Keratinocyte (primary cell): ENCODE measurements around the gene VIPR2. TPM values are rescaled to one million over a fixed set of nuclear protein-coding genes. Genes with fewer than 3 reads are reported as not detected.

Experiments used
- DNase-seq: peaks from one replicate; pipeline ENCODE4 v3.0.0-alpha.2; 2011; ENCODE audit warnings: low read depth, missing footprints, low spot score
- FAIRE-seq: peaks from 2 replicates; lab custom pipeline; 2011; peaks lifted over from hg19 to GRCh38; lab: Jason Lieb, UNC
- H2AFZ ChIP-seq: 2 replicates; pipeline ENCODE4 v1.6.0; 2012; ENCODE audit warnings: low read length, control low read depth, inconsistent platforms; ENCODE audit not compliant: control insufficient read depth
- H3K27ac ChIP-seq: 2 replicates; pipeline ENCODE4 v1.5.1; 2011; ENCODE audit warnings: low read length; ENCODE audit not compliant: control insufficient read depth, insufficient read depth
- H3K27me3 ChIP-seq: 3 replicates; pipeline ENCODE4 v1.6.0; 2011; ENCODE audit warnings: low read length; ENCODE audit not compliant: control insufficient read depth, insufficient read depth; ENCODE audit errors: extremely low read depth
- H3K36me3 ChIP-seq, 2 experiments: 2 replicates in 1 of 2; 3 replicates in 1 of 2; pipeline ENCODE4 v1.5.1; 2011; ENCODE audit warnings: low read length in 2 of 2, mild to moderate bottlenecking in 1 of 2; ENCODE audit not compliant: control insufficient read depth in 2 of 2, insufficient read depth in 2 of 2; ENCODE audit errors: extremely low read depth in 1 of 2
- H3K4me1 ChIP-seq: 3 replicates; pipeline ENCODE4 v1.5.1; 2011; ENCODE audit warnings: low read length; ENCODE audit not compliant: control insufficient read depth, insufficient read depth; ENCODE audit errors: extremely low read depth
- H3K4me2 ChIP-seq: 3 replicates; pipeline ENCODE4 v1.6.0; 2011; ENCODE audit warnings: low read depth, low read length; ENCODE audit not compliant: control insufficient read depth, insufficient read depth; ENCODE audit errors: extremely low read depth
- H3K4me3 ChIP-seq, 3 experiments: fragments of 200-600 bp in 1 of 3; sonication (generic) in 1 of 3; 2 replicates in 2 of 3; 3 replicates in 1 of 3; pipeline ENCODE4 v1.5.1; 2011 to 2016; ENCODE audit warnings: low read length in 3 of 3, mild to moderate bottlenecking in 3 of 3, control low read depth in 2 of 3, inconsistent platforms in 1 of 3, low read depth in 1 of 3, mixed read lengths in 1 of 3, mixed run types in 1 of 3, moderate library complexity in 1 of 3; ENCODE audit not compliant: control insufficient read depth in 2 of 3, insufficient read depth in 2 of 3; ENCODE audit errors: extremely low read depth in 1 of 3
- H3K79me2 ChIP-seq: 2 replicates; pipeline ENCODE4 v1.6.0; 2012; ENCODE audit warnings: low read length; ENCODE audit not compliant: control insufficient read depth, insufficient read depth
- H3K9ac ChIP-seq: 3 replicates; pipeline ENCODE4 v1.6.0; 2011; ENCODE audit warnings: low read length; ENCODE audit not compliant: control insufficient read depth, insufficient read depth; ENCODE audit errors: extremely low read depth
- H3K9me1 ChIP-seq: 3 replicates; pipeline ENCODE4 v1.6.0; 2011; ENCODE audit warnings: low read length; ENCODE audit not compliant: control insufficient read depth, insufficient read depth; ENCODE audit errors: extremely low read depth
- H3K9me3 ChIP-seq: 2 replicates; pipeline ENCODE4 v1.5.1; 2012; ENCODE audit warnings: low read depth, low read length; ENCODE audit not compliant: control insufficient read depth
- H4K20me1 ChIP-seq: 3 replicates; pipeline ENCODE4 v1.6.0; 2011; ENCODE audit warnings: low read length; ENCODE audit not compliant: control insufficient read depth, insufficient read depth; ENCODE audit errors: extremely low read depth
- CTCF ChIP-seq, 3 experiments: IDR thresholded peaks in 1 of 3; conservative IDR thresholded peaks in 1 of 3; optimal IDR thresholded peaks in 1 of 3; 2 replicates in 2 of 3; 3 replicates in 1 of 3; pipeline versions ENCODE3 to v1.5.1; 2011; ENCODE audit warnings: low read length in 3 of 3, mild to moderate bottlenecking in 3 of 3, moderate library complexity in 2 of 3, control low read depth in 1 of 3, inconsistent platforms in 1 of 3; ENCODE audit not compliant: insufficient read depth in 2 of 3; ENCODE audit errors: extremely low read depth in 1 of 3
- EZH2 ChIP-seq: IDR thresholded peaks from one replicate; pipeline ENCODE4 v1.6.1; 2012; ENCODE audit warnings: inconsistent platforms, mild to moderate bottlenecking, low read length, moderate library complexity
- dilution Hi-C: fragments of 300-500 bp; cut with MboI; formaldehyde crosslinking; loops from one replicate; pipeline ENCODE4 v1.7.0; 2020; ENCODE audit warnings: low sequenced_read_pairs; ENCODE audit not compliant: extremely low pct_ligation_motif_present
- polyA plus RNA-seq, 5 experiments: library from polyadenylated mRNA; depleted of rRNA in 3 of 5; stranded (reverse) in 3 of 5; stranded (forward) in 1 of 5; unstranded in 1 of 5; fragments of >200 nt; gene quantifications; 1 replicate in 1 of 5; 2 replicates in 3 of 5; 3 replicates in 1 of 5; pipeline versions ENCODE4 v1.2.1 to v1.2.3, GENCODE V29; 2011 to 2012; ENCODE audit warnings: missing spikeins in 2 of 5, low read depth in 1 of 5, low replicate concordance in 1 of 5

The VIPR2 gene
- polyA plus RNA-seq, 1 donor (not counting 4 experiments of a cell fraction or from before 2014, with no cell fraction given): not detected

- DNase-seq (no peak), FAIRE-seq (no peak)
- Histone ChIP-seq H3K27ac (no peak overlapping the region), H3K36me3 (no peaks in the 10 kb centered on the region), H3K4me3 (peak overlapping the region in 2 of 3 experiments; percentile 29 to 38), H3K9me1 (no peaks in the 10 kb centered on the region), H3K27me3 (no peaks in the 10 kb centered on the region), H3K9me3 (peaks cover 9% of the 10 kb centered on the region), H3K4me1 (peaks cover 4% of the 10 kb centered on the region), H3K4me2 (peak overlapping the region; percentile 66), H4K20me1 (no peaks in the 10 kb centered on the region), H3K9ac (no peak overlapping the region), H2AFZ (no peak overlapping the region), H3K79me2 (no peaks in the 10 kb centered on the region)
- TF ChIP-seq CTCF (optimal IDR thresholded peaks at IDR 0.05 in 1 of 3, IDR thresholded peaks at IDR 0.05 in 1 of 3, conservative IDR thresholded peaks at IDR 0.05 in 1 of 3; ENCODE audit: extremely low read depth in 1 of 3, insufficient read depth in 2 of 3, low read length in 3 of 3) (no peak), EZH2 (no peak)
- dilution Hi-C loops: no loop called here
These were observed 117.4 kb downstream of the VIPR2 start for GRCh38 chr7:159027056-159027788.

DNA sequence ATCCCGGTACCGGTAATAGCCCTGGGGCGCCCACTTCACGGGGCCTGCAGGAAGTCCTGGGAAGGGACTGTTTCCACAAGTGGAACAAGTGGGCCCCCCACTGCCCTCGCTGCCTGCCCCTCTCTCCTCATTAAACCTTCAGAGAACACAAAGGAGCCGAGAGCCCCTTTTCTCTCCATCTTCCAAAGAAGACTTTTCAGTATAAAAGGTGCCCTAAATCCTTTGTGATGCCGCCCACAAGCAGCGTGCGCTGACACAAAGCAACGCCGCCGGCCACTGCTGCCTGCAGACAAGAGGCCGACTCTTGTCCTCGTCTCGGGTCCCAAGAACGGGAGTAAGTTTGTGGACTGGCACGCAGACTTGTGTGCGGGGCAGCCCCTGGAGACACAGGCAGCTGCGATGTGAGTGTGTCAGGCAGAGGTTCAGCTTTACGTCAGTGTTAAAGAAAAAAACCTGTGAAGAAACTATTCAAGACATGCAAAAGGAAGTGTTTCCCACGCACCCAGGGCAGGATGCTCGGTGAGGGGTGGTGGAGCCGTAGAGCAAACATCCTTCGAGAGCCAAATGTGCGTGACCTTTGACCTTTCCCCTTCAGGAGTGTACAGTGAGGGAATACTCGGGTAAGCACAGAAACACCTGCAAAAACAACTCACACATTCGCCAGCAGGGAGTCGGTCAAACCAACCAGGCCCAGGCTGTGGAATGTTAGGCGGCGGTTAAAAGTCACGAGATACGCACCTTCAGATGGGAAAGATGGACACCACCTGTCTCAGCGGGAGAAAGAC lies 118.2 kb downstream of the VIPR2 start:
- Histone ChIP-seq H3K4me1 (peaks cover 4% of the 10 kb centered on the region), H3K27ac (no peak overlapping the region), H3K4me3 (no peak overlapping the region), H3K9ac (no peak overlapping the region), H4K20me1 (no peaks in the 10 kb centered on the region), H3K9me3 (peaks cover 9% of the 10 kb centered on the region), H3K79me2 (no peaks in the 10 kb centered on the region), H3K36me3 (no peaks in the 10 kb centered on the region), H3K27me3 (no peaks in the 10 kb centered on the region), H3K9me1 (no peaks in the 10 kb centered on the region), H3K4me2 (no peak overlapping the region), H2AFZ (no peak overlapping the region)
- dilution Hi-C loops: no loop called here
- DNase-seq (no peak), FAIRE-seq (no peak)
- TF ChIP-seq EZH2: no peak
- TF ChIP-seq CTCF (optimal IDR thresholded peaks at IDR 0.05 in 1 of 3, IDR thresholded peaks at IDR 0.05 in 1 of 3, conservative IDR thresholded peaks at IDR 0.05 in 1 of 3; ENCODE audit: extremely low read depth in 1 of 3, insufficient read depth in 2 of 3, low read length in 3 of 3): no peak
